H9 (cell line): ENCODE results near the gene BRF1. TPM values are rescaled to one million over a fixed set of nuclear protein-coding genes. Genes with fewer than 3 reads are reported as not detected.

Source experiments
- DNase-seq: peaks from one replicate; pipeline ENCODE4 v3.0.0-alpha.2; 2017
- H2AFZ ChIP-seq: one replicate; pipeline ENCODE4 v1.6.1; 2013; ENCODE audit warnings: mild to moderate bottlenecking, low read length, control low read depth, moderate library complexity
- H2AK5ac ChIP-seq: 2 replicates; pipeline ENCODE4 v1.6.1; 2013; ENCODE audit warnings: low read length, control low read depth, mixed read lengths; ENCODE audit not compliant: insufficient read length
- H2BK120ac ChIP-seq: one replicate; pipeline ENCODE4 v1.6.1; 2013; ENCODE audit warnings: low read depth, mild to moderate bottlenecking, low read length, control low read depth, inconsistent platforms; ENCODE audit not compliant: poor library complexity, severe bottlenecking
- H2BK12ac ChIP-seq: 2 replicates; pipeline ENCODE4 v1.6.1; 2013; ENCODE audit warnings: low read length, control low read depth, mixed read lengths, low read depth; ENCODE audit not compliant: insufficient read length
- H2BK15ac ChIP-seq: 2 replicates; pipeline ENCODE4 v1.6.1; 2013; ENCODE audit warnings: low read depth, low read length, control low read depth
- H2BK20ac ChIP-seq: one replicate; pipeline ENCODE4 v1.6.1; 2013; ENCODE audit warnings: low read depth, mild to moderate bottlenecking, low read length, control low read depth, inconsistent platforms; ENCODE audit not compliant: poor library complexity, severe bottlenecking
- H2BK5ac ChIP-seq: 2 replicates; pipeline ENCODE4 v1.6.1; 2013; ENCODE audit warnings: low read length, control low read depth, mixed read lengths; ENCODE audit not compliant: insufficient read length
- H3K14ac ChIP-seq: 2 replicates; pipeline ENCODE4 v1.6.1; 2013; ENCODE audit warnings: low read length, control low read depth; ENCODE audit not compliant: insufficient read depth
- H3K18ac ChIP-seq: 2 replicates; pipeline ENCODE4 v1.6.1; 2013; ENCODE audit warnings: low read depth, mild to moderate bottlenecking, mixed read lengths, low read length, control low read depth; ENCODE audit not compliant: insufficient read length
- H3K23ac ChIP-seq: 2 replicates; pipeline ENCODE4 v1.6.1; 2013; ENCODE audit warnings: low read length, control low read depth, mixed read lengths, low read depth; ENCODE audit not compliant: insufficient read length
- H3K23me2 ChIP-seq: 2 replicates; pipeline ENCODE4 v1.6.1; 2013; ENCODE audit warnings: low read depth, mild to moderate bottlenecking, mixed read lengths, low read length, control low read depth; ENCODE audit not compliant: insufficient read length, poor library complexity, severe bottlenecking
- H3K27ac ChIP-seq: 2 replicates; pipeline ENCODE4 v1.5.1; 2013; ENCODE audit warnings: low read length, control low read depth, mixed read lengths, low read depth; ENCODE audit not compliant: insufficient read length
- H3K27me3 ChIP-seq: 2 replicates; pipeline ENCODE4 v1.6.1; 2013; ENCODE audit warnings: low read length, control low read depth, inconsistent platforms; ENCODE audit not compliant: insufficient read depth
- H3K4ac ChIP-seq: 2 replicates; pipeline ENCODE4 v1.6.1; 2013; ENCODE audit warnings: low read depth, mild to moderate bottlenecking, control low read depth, inconsistent platforms, low read length, moderate library complexity
- H3K4me1 ChIP-seq: 2 replicates; pipeline ENCODE4 v1.6.1; 2013; ENCODE audit warnings: low read length, control low read depth, inconsistent platforms; ENCODE audit not compliant: insufficient read depth
- H3K4me2 ChIP-seq: 2 replicates; pipeline ENCODE4 v1.6.1; 2013; ENCODE audit warnings: low read length, control low read depth, mixed read lengths; ENCODE audit not compliant: insufficient read length, insufficient read depth
- H3K56ac ChIP-seq: 2 replicates; pipeline ENCODE4 v1.6.1; 2013; ENCODE audit warnings: low read depth, mild to moderate bottlenecking, mixed read lengths, low read length, control low read depth; ENCODE audit not compliant: insufficient read length
- H3K79me1 ChIP-seq: 2 replicates; pipeline ENCODE4 v1.6.1; 2013; ENCODE audit warnings: low read depth, mild to moderate bottlenecking, moderate library complexity, low read length, control low read depth, inconsistent platforms; ENCODE audit not compliant: insufficient read depth, poor library complexity, severe bottlenecking
- H3K79me2 ChIP-seq: 2 replicates; pipeline ENCODE4 v1.6.1; 2013; ENCODE audit warnings: low read length, control low read depth, inconsistent platforms; ENCODE audit not compliant: insufficient read depth
- H3K9ac ChIP-seq: 2 replicates; pipeline ENCODE4 v1.6.1; 2013; ENCODE audit warnings: low read length, control low read depth, mixed read lengths; ENCODE audit not compliant: insufficient read length; ENCODE audit errors: extremely low read depth
- H3K9me3 ChIP-seq: one replicate; pipeline ENCODE4 v1.6.1; 2013; ENCODE audit warnings: low read depth, low read length, inconsistent platforms; ENCODE audit not compliant: control insufficient read depth
- H3T11ph ChIP-seq: one replicate; pipeline ENCODE4 v1.6.1; 2013; ENCODE audit warnings: mild to moderate bottlenecking, low read length, control low read depth, inconsistent platforms
- H4K20me1 ChIP-seq: one replicate; pipeline ENCODE4 v1.6.1; 2013; ENCODE audit not compliant: control insufficient read depth, insufficient read length, insufficient read depth
- H4K5ac ChIP-seq: 2 replicates; pipeline ENCODE4 v1.6.1; 2013; ENCODE audit warnings: low read depth, mild to moderate bottlenecking, mixed read lengths, low read length, control low read depth; ENCODE audit not compliant: insufficient read length
- H4K8ac ChIP-seq: replicated peaks from 2 replicates; pipeline ENCODE4 v1.6.1; 2013; ENCODE audit warnings: low read length, control low read depth, mixed read lengths, low read depth; ENCODE audit not compliant: insufficient read length
- H4K91ac ChIP-seq: 2 replicates; pipeline ENCODE4 v1.6.1; 2013; ENCODE audit warnings: low read depth, mild to moderate bottlenecking, moderate library complexity, mixed read lengths, low read length, control low read depth; ENCODE audit not compliant: insufficient read length
- H3K27ac Mint-ChIP-seq, 3 experiments: 2 replicates in 2 of 3; 3 replicates in 1 of 3; pipeline ENCODE4 v1.8.0; 2020 to 2021; ENCODE audit warnings: mixed read lengths in 3 of 3, mild to moderate bottlenecking in 1 of 3, moderate library complexity in 1 of 3
- H3K27me3 Mint-ChIP-seq: 2 replicates; pipeline ENCODE4 v1.8.0; 2021; ENCODE audit warnings: low read depth, mild to moderate bottlenecking, moderate library complexity, mixed read lengths
- H3K36me3 Mint-ChIP-seq, 3 experiments: 2 replicates in 2 of 3; 3 replicates in 1 of 3; pipeline ENCODE4 v1.8.0; 2020 to 2021; ENCODE audit warnings: low read depth in 3 of 3, mixed read lengths in 3 of 3; ENCODE audit not compliant: insufficient read depth in 1 of 3
- H3K4me1 Mint-ChIP-seq, 2 experiments: 2 replicates each; pipeline ENCODE4 v1.8.0; 2020; ENCODE audit warnings: mixed read lengths in 2 of 2
- H3K4me3 Mint-ChIP-seq, 2 experiments: 2 replicates in 1 of 2; 3 replicates in 1 of 2; pipeline ENCODE4 v1.8.0; 2020 to 2021; ENCODE audit warnings: mild to moderate bottlenecking in 2 of 2, mixed read lengths in 2 of 2, moderate library complexity in 1 of 2
- H3K9me3 Mint-ChIP-seq, 2 experiments: 2 replicates in 1 of 2; 3 replicates in 1 of 2; pipeline ENCODE4 v1.8.0; 2020; ENCODE audit warnings: mild to moderate bottlenecking in 2 of 2, mixed read lengths in 2 of 2, moderate library complexity in 1 of 2
- WGBS: extraction: QIAGEN DNeasy Blood & Tissue Kit; methylation state at CpG from one replicate; pipeline ENCODE4 v1.1.7; 2013; ENCODE audit warnings: missing lambda C conversion rate, low lambda C conversion rate, mixed read lengths; ENCODE audit not compliant: insufficient read length; ENCODE audit errors: extremely low coverage; 5-methylcytosine and 5-hydroxymethylcytosine counted together
- total RNA-seq: library from RNA; stranded (reverse); gene quantifications from 2 replicates; pipeline ENCODE4 v1.2.1, GENCODE V29; 2021
- TF ChIP-seq, protein P1 (sequence below): fragments of 200-600 bp; sonication (generic); conservative IDR thresholded peaks from 3 replicates; pipeline ENCODE4 v1.8.0; 2021; ENCODE audit warnings: antibody characterized with exemption, mild to moderate bottlenecking

BRF1 gene
- total RNA-seq, 1 experiment from 2014 or later, result 28.3 TPM

DNA sequence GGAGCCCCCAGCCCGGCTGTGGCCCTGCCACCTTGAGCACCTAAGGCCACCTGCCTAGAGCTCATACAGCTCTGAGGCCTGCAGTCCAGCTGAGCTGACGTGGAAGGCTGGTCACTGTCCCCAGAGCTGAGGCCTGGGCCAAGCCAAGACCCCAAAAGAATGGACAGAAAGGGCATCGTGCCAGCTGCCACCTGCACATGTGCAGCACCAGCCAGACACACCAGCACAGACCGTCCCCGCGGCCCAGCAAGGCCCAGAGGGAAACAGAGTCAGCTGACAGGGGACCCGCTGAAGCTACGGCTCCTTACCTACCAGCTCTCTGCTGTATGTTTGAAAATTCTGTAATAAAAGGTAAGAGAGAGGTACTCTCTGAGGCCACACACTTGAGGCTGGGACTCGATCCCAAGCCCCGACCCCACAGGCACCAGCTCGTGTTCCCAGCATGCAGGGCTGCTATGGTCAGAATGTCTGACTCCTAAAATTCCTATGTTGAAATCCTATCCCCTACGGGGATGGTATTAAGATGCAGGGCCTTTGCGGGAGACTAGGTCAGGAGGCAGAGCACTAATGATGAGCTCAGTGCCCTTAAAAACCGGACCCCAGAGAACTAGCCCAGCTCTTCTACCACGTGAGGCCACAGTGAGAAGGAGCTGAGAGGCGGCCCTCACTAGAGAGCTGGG is 25.4 kb downstream of the BRF1 start:
- H4K8ac ChIP-seq, result no peak overlapping the region
- no peak overlapping the region for H2BK120ac ChIP-seq
- Mint-ChIP-seq H3K9me3 (no peaks in the 10 kb centered on the region), H3K36me3 (no peaks in the 10 kb centered on the region; a peak in 1 of 7 replicates), H3K4me1 (peaks cover 0 to 4% of the 10 kb centered on the region in 2 experiments; a peak in 2 of 4 replicates), H3K27ac (peak overlapping the region in 2 of 3 experiments; percentile 61 to 78; a peak in 3 of 7 replicates), H3K27me3 (no peaks in the 10 kb centered on the region), H3K4me3 (no peak overlapping the region; a peak in 1 of 5 replicates)
- H3K23ac ChIP-seq, result no peak overlapping the region
- H3K4me2 ChIP-seq, result no peak overlapping the region
- H2AFZ ChIP-seq, result no peak overlapping the region
- H3T11ph ChIP-seq, result no peak overlapping the region
- H2BK5ac ChIP-seq, result no peak overlapping the region
- H3K9ac ChIP-seq, result no peak overlapping the region
- H3K9me3 ChIP-seq, result no peaks in the 10 kb centered on the region
- H3K4ac ChIP-seq, result no peak overlapping the region
- no peak overlapping the region for H2BK15ac ChIP-seq
- H3K79me2 ChIP-seq, result no peaks in the 10 kb centered on the region
- no peak overlapping the region for H2AK5ac ChIP-seq
- H2BK12ac ChIP-seq, result no peak overlapping the region
- H3K14ac ChIP-seq, result no peak overlapping the region
- TF ChIP-seq, protein P1, sequence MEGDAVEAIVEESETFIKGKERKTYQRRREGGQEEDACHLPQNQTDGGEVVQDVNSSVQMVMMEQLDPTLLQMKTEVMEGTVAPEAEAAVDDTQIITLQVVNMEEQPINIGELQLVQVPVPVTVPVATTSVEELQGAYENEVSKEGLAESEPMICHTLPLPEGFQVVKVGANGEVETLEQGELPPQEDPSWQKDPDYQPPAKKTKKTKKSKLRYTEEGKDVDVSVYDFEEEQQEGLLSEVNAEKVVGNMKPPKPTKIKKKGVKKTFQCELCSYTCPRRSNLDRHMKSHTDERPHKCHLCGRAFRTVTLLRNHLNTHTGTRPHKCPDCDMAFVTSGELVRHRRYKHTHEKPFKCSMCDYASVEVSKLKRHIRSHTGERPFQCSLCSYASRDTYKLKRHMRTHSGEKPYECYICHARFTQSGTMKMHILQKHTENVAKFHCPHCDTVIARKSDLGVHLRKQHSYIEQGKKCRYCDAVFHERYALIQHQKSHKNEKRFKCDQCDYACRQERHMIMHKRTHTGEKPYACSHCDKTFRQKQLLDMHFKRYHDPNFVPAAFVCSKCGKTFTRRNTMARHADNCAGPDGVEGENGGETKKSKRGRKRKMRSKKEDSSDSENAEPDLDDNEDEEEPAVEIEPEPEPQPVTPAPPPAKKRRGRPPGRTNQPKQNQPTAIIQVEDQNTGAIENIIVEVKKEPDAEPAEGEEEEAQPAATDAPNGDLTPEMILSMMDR, result no peak
- no peak overlapping the region for H4K91ac ChIP-seq
- no peaks in the 10 kb centered on the region for H3K23me2 ChIP-seq
- no peaks in the 10 kb centered on the region for H3K27me3 ChIP-seq
- H3K27ac ChIP-seq, result no peak overlapping the region
- no peak overlapping the region for H4K5ac ChIP-seq
- H3K18ac ChIP-seq, result no peak overlapping the region
- no peaks in the 10 kb centered on the region for H3K4me1 ChIP-seq
- no CpG with 5 or more reads among the region's 16 CpGs for WGBS
- H3K56ac ChIP-seq, result no peak overlapping the region
- H4K20me1 ChIP-seq, result no peaks in the 10 kb centered on the region
- no peaks in the 10 kb centered on the region for H3K79me1 ChIP-seq
- DNase-seq, result peak; percentile 21
- no peak overlapping the region for H2BK20ac ChIP-seq
